ENCODE results near the gene DMD. TPM values are rescaled to one million over a fixed set of nuclear protein-coding genes. Genes with fewer than 3 reads are reported as not detected.

Gene DMD
- polyA plus RNA-seq, 3 donors: 0.23 TPM; not detected in 2

DNA sequence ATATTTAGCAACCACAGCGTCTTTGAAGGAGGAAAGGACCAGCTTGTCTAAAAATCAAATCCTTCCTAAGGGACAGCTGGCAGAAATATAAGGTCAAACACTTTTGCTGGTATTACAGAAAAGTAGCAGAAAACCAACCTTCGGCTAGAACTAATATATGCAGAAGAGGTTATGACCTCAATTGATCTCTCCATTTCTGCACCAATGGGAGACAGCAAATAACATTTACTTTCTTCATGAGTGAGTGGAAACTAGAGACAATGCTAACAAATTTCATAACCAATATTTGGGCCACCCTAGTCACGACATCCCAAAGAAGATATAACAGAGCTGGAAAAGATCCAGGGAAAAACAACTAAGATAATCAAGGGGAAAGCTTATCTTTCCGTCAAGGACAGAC lies 1892.5 kb downstream of the DMD start:
- no peaks in the 10 kb centered on the region for H3K9me3 ChIP-seq (replicated peaks in 1 of 2; ENCODE audit: control insufficient read depth in 1 of 2, insufficient read depth in 1 of 2, low read length in 2 of 2)
- no peak for DNase-seq
- no peaks in the 10 kb centered on the region for H3K27me3 ChIP-seq (ENCODE audit: control insufficient read depth in 2 of 2, insufficient read depth in 2 of 2, low read length in 2 of 2)
- no peaks in the 10 kb centered on the region for H4K20me1 ChIP-seq (ENCODE audit: insufficient read depth, low read length)
- TF ChIP-seq, protein P1, sequence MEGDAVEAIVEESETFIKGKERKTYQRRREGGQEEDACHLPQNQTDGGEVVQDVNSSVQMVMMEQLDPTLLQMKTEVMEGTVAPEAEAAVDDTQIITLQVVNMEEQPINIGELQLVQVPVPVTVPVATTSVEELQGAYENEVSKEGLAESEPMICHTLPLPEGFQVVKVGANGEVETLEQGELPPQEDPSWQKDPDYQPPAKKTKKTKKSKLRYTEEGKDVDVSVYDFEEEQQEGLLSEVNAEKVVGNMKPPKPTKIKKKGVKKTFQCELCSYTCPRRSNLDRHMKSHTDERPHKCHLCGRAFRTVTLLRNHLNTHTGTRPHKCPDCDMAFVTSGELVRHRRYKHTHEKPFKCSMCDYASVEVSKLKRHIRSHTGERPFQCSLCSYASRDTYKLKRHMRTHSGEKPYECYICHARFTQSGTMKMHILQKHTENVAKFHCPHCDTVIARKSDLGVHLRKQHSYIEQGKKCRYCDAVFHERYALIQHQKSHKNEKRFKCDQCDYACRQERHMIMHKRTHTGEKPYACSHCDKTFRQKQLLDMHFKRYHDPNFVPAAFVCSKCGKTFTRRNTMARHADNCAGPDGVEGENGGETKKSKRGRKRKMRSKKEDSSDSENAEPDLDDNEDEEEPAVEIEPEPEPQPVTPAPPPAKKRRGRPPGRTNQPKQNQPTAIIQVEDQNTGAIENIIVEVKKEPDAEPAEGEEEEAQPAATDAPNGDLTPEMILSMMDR (IDR thresholded peaks at IDR 0.05): no peak
- no peaks in the 10 kb centered on the region for H3K36me3 Mint-ChIP-seq
- no peaks in the 10 kb centered on the region for H3K79me2 ChIP-seq (ENCODE audit: insufficient read depth, low read length)
- no peaks in the 10 kb centered on the region for H3K36me3 ChIP-seq (replicated peaks in 1 of 2; ENCODE audit: control insufficient read depth in 1 of 2, insufficient read depth in 2 of 2, low read length in 2 of 2)
- H3K4me1 ChIP-seq (ENCODE audit: control insufficient read depth in 1 of 2, insufficient read depth in 2 of 2, low read length in 2 of 2): no peaks in the 10 kb centered on the region
- no peaks in the 10 kb centered on the region for H3K4me1 Mint-ChIP-seq
- no peak overlapping the region for H3K4me3 Mint-ChIP-seq
- intact Hi-C loops (cut with micrococcal nuclease): no loop called here
- WGBS (ENCODE audit: insufficient coverage): no CpG with 5 or more reads among the region's 4 CpGs
- no peak overlapping the region for H3K27ac Mint-ChIP-seq
- no peak overlapping the region for H3K27ac ChIP-seq (ENCODE audit: low read depth in 1 of 2, low read length in 2 of 2)
- peaks cover 0 to 3% (median 0%) of the 10 kb centered on the region in 7 donors for H3K9me3 Mint-ChIP-seq
- no peak overlapping the region for H3K4me2 ChIP-seq (replicated peaks; ENCODE audit: extremely low read depth, low read length, poor library complexity, severe bottlenecking)
- H3K27me3 Mint-ChIP-seq (ENCODE audit: low read depth in 3 of 3): peaks cover 0 to 6% (median 0%) of the 10 kb centered on the region in 3 donors
- no peak overlapping the region for H3K4me3 ChIP-seq (replicated peaks in 1 of 3; ENCODE audit: low read depth in 2 of 3, low read length in 3 of 3)
- no peak overlapping the region for H2AFZ ChIP-seq (ENCODE audit: insufficient read depth, low read depth, low read length, poor library complexity, severe bottlenecking)
- H3K9ac ChIP-seq (ENCODE audit: insufficient read depth, low read length, poor library complexity, severe bottlenecking): no peak overlapping the region

GRCh38 chrX:31316340-31316991 lies 1894.9 kb downstream of the DMD start:
- H3K4me1 ChIP-seq (ENCODE audit: control insufficient read depth in 1 of 2, insufficient read depth in 2 of 2, low read length in 2 of 2): no peaks in the 10 kb centered on the region
- Mint-ChIP-seq H3K4me1 (no peaks in the 10 kb centered on the region), H3K27me3 (ENCODE audit: low read depth in 3 of 3) (peaks cover 0 to 4% (median 1%) of the 10 kb centered on the region in 3 donors), H3K27ac (no peak overlapping the region), H3K36me3 (no peaks in the 10 kb centered on the region), H3K4me3 (no peak overlapping the region), H3K9me3 (peaks cover 0 to 3% (median 0%) of the 10 kb centered on the region in 7 donors)
- no peak overlapping the region for H3K4me2 ChIP-seq (replicated peaks; ENCODE audit: extremely low read depth, low read length, poor library complexity, severe bottlenecking)
- no peak for DNase-seq
- no peaks in the 10 kb centered on the region for H3K79me2 ChIP-seq (ENCODE audit: insufficient read depth, low read length)
- intact Hi-C loops (cut with micrococcal nuclease): no loop called here
- H3K27me3 ChIP-seq (ENCODE audit: control insufficient read depth in 2 of 2, insufficient read depth in 2 of 2, low read length in 2 of 2): no peaks in the 10 kb centered on the region
- TF ChIP-seq, protein P1 (IDR thresholded peaks at IDR 0.05): no peak
- no peaks in the 10 kb centered on the region for H3K36me3 ChIP-seq (replicated peaks in 1 of 2; ENCODE audit: control insufficient read depth in 1 of 2, insufficient read depth in 2 of 2, low read length in 2 of 2)
- no peaks in the 10 kb centered on the region for H4K20me1 ChIP-seq (ENCODE audit: insufficient read depth, low read length)
- H3K9ac ChIP-seq (ENCODE audit: insufficient read depth, low read length, poor library complexity, severe bottlenecking): no peak overlapping the region
- no peak overlapping the region for H2AFZ ChIP-seq (ENCODE audit: insufficient read depth, low read depth, low read length, poor library complexity, severe bottlenecking)
- WGBS (ENCODE audit: insufficient coverage): no CpG with 5 or more reads among the region's 2 CpGs
- H3K4me3 ChIP-seq (replicated peaks in 1 of 3; ENCODE audit: low read depth in 2 of 3, low read length in 3 of 3): no peak overlapping the region
- H3K27ac ChIP-seq (ENCODE audit: low read depth in 1 of 2, low read length in 2 of 2): no peak overlapping the region
- no peaks in the 10 kb centered on the region for H3K9me3 ChIP-seq (replicated peaks in 1 of 2; ENCODE audit: control insufficient read depth in 1 of 2, insufficient read depth in 1 of 2, low read length in 2 of 2)

Data from CD14-positive monocyte (primary cell).